Measurements from ENCODE around the gene CGB3.
"Not testable (repeated sequence)": the region's sequence is repeated elsewhere in the genome, so short reads cannot be mapped to it uniquely, and the experiment has no call there.

The CGB3 gene

DNA sequence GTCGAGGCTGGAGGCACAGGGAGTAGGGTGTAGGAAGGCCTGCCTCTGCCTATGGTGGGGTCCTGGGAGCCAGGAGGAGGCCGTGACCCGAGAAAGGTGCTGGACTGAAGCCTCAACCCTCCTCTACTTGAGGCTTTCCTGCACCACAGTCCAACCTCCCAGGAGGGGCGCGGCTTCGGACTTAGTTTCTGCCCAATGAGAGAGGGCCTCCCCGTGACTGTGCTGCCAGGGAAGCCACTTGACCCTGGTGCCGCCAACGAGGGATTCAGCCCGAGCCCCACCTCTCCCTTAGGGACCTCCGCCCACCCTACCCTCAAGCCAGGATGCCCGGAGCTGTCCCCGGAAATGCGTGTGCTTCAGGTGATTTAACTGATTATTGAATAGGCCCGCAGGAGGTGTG, at the start of gene CGB3:
Gene CGB3 (minus strand): TSS at position 101 of the 400 bp plus-strand sequence. CDS start 362 bp downstream, outside the sequence.
- DNase-seq (ENCODE audit: low read depth in 1 of 2, low spot score in 1 of 2), result not testable (repeated sequence)

DNA sequence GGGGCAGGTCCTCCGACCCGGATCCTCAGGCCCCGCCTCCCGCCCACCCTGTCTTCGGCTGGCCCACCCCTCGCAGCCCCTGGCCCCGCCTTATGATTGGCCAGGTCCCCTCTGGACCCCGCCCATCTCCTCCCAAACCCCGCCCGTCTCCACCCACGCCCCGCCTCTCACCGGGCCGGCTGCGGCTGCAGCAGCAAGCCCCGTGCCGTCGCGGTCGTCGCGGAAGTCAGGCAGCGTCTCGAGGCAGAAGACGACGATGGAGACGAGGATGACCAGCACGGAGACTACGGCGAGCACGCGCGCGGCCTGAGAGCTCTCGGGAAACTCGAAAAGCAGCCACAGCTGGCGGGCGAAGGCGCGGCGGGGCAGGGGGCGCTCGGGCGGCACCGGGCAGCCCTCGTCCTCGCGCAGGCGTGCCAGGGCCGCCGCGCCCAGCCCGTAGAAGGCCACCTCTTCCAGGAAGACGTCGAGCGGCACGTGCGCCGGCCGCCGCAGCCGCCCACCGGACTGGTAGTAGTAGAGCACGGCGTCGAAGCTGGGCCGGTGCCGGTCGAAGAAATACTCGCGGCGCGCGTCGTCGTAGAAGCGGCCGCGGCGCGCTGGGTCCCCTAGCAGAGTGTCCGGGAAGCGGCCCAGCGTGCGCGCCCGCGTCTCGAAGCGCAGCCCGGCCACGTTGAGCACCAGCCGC, 47.9 kb upstream of the CGB3 start:
- DNase-seq (ENCODE audit: low read depth in 1 of 2, low spot score in 1 of 2), result no peak

DNA sequence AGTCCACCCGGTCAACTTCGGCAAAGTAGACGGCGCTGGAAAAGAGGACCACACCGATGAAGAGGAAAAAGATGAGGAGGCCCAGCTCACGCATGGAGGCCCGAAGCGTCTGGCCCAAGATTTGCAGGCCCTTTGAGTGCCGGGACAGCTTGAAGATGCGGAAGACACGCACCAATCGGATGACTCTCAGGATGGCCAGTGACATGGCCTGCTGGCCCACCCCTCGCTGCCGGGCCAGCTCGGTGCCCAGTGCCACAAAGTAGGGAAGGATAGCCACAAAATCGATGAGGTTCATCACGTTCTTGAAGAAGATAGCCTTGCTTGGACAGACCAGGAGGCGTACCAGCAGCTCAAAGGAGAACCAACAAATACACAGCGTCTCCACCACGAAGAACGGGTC, 46.3 kb upstream of the CGB3 start:
- DNase-seq (ENCODE audit: low read depth in 1 of 2, low spot score in 1 of 2), result no peak

GRCh38 chr19:49069026-49069425, 44.9 kb upstream of the CGB3 start:
- DNase-seq (ENCODE audit: low read depth in 1 of 2, low spot score in 1 of 2), result no peak

DNA sequence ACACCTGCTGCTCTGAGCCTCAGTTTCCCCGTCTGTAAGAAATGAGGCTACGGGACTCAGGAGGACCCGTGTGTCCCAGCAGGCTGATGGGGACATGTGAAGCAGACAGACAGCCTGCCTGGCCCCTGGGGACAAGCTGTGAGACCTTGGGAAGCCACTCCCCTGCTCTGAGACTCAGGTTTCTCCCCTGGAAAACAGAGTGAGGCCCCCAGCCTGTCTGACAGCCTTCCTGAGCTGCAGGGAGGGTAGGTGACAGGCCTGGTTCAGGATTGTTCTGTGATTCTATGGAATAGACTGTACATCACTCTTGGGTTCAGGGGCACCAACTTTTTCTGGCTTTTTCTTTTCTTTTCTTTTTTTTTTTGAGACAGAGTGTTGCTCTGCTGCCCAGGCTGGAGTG, 43.4 kb upstream of the CGB3 start:
- DNase-seq (ENCODE audit: low read depth in 1 of 2, low spot score in 1 of 2), result no peak

- DNase-seq (ENCODE audit: low read depth in 1 of 2, low spot score in 1 of 2), result no peak
These were observed 41.9 kb upstream of the CGB3 start for GRCh38 chr19:49065905-49066512.

GRCh38 chr19:49064768-49065611, 40.9 kb upstream of the CGB3 start, which contains the start of gene NTF4:
NTF4 (minus strand) TSS chr19:49064818; CDS start chr19:49061997, 2,821 bp downstream.
- no peak for DNase-seq (ENCODE audit: low read depth in 1 of 2, low spot score in 1 of 2)

DNA sequence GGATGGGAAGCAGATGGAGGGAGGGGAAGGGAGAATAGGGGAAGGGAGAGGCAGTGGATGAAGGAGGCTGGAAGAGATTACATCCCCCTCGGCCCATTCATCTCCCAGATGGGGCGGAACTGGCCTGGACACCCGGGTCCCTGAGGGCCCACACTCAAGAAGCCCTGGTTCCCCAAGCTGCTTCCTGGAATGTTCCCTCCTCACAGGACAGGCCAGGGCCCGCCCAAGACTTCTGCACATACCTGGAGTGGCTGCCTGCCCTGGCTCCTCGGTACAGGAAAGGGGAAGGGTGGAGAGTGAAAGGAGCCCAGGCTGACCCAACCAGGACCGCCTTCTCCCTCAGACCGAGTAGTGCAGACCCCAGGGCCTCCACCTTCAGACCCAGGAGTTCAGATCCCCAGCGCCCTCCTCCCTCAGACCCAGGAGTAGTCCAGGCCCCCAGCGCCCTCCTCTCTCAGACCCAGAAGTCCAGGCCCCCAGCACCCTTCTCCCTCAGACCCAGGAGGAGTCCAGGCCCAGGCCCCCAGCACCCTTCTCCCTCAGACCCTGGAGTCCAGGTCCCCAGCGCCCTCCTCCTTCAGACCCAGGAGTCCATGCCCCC, 40.0 kb upstream of the CGB3 start:
- DNase-seq (ENCODE audit: low read depth in 1 of 2, low spot score in 1 of 2), result no peak

- no peak for DNase-seq (ENCODE audit: low read depth in 1 of 2, low spot score in 1 of 2)
These were observed 37.3 kb upstream of the CGB3 start for GRCh38 chr19:49061445-49061844.

DNA sequence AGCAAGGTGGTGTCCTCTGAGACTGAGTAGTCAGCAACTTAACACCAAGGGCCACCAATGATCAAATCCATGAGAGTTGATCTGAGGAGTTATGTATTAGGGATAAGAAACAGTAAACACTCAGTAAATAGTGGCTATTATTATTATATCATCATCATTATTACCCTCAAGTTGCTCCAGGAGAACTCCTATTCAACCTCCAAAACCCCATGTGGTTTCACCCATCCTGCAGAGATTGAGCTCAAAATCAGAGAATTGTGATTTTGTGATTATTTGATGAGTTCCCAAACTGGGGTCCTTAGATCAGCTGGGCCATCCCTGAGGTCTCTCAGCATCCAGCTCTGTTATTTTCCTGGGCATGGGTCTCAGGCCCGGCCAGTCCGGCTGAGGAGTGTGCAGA, 36.9 kb upstream of the CGB3 start:
- no peak for DNase-seq (ENCODE audit: low read depth in 1 of 2, low spot score in 1 of 2)

DNA sequence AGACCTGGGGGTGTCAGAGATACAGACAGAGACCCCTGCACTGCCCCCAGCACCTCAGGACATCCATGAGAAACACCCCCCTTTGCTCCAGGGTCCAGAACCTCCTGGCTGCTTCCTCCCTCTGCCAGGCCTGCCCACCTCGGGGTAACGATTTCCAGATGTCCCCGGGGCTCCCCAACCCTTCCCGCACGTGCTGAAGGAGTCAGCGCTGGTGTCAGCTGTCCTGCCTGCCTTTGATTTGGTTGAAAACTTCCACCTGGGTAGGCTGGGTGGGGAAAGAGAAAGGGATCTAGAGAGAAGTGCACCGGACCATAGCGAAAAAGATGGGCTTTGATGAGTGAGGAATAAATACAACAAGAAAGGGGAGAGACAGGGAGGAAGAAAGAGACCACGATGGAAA, 34.9 kb upstream of the CGB3 start:
- DNase-seq (ENCODE audit: low read depth in 1 of 2, low spot score in 1 of 2), result no peak

GRCh38 chr19:49058562-49058961, 34.4 kb upstream of the CGB3 start:
- no peak for DNase-seq (ENCODE audit: low read depth in 1 of 2, low spot score in 1 of 2)

DNA sequence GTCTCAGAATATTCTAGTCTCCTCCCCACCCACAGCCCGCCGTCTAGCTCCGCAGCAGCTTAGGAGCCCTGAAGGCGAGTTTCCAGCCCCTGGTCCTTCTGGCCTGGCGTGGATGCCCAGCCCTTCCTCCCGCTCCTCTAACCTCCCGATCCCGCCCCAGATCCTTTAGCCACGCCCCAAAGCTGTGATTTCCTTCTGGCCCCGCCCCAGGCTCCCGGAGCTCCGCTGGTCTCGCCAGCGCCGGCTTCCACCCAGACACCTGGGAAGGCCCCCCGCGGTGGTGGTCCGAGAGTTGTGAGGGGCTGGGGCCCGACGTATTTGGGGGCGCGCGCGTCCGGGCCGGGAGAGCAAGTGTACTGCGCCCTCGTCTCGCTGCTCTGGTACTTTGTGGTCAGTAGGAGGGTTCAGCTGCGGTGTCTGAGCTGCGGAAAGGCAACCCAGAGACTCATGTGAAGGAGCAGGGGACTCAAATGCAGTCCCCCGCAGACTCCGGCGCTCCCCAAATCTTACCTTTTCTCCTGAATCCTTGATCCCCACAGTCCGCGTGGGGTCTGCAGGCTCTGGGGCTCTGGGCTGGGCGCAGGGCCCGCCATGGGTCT, 33.6 kb upstream of the CGB3 start, which contains the start of gene CGB7:
Gene CGB7 (minus strand): TSS at position 114 of the 599 bp plus-strand sequence. CDS start 2,374 bp downstream, outside the sequence.
- DNase-seq (ENCODE audit: low read depth in 1 of 2, low spot score in 1 of 2), result peak in 1 of 2 donors; percentile 27

DNA sequence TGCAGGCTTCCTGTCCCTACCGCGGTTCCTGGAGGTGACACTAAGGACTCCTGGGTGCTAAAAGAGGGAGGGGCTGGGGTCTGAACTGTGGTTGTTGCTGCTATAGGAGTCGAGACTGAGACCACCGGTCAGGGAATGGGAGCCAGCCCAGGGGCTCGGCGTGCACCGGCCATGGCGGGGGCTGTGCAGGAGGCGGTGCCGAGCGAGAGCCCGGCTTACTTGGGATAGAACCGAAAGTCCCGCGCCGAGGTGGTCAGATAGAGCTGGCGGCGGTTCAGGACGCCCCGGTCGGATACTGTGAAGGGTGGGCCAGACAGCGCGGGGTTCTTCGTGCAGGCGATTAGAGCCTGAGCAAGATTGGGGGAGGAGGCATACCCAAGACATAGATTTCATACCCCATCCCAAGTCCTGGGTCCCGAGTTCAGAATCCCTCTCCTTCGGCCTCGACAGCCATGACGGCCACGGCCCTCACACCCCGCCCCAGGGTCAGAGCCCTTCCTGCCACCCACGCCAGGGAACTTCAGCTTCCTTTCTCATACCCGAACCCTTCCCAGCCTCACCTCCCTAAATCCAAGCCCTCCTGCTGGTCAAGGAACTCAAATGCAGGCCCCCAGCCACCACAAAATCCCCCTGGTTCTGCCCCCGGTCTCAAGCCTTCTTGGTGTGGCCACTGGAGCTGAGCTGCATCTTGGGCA, 32.9 kb upstream of the CGB3 start:
- not testable (repeated sequence) for DNase-seq (ENCODE audit: low read depth in 1 of 2, low spot score in 1 of 2)

GRCh38 chr19:49056101-49056901, 32.2 kb upstream of the CGB3 start:
- DNase-seq (ENCODE audit: low read depth in 1 of 2, low spot score in 1 of 2), result peak in 1 of 2 donors; percentile 26

GRCh38 chr19:49050376-49051033, 26.4 kb upstream of the CGB3 start:
- DNase-seq (ENCODE audit: low read depth in 1 of 2, low spot score in 1 of 2), result not testable (repeated sequence)

DNA sequence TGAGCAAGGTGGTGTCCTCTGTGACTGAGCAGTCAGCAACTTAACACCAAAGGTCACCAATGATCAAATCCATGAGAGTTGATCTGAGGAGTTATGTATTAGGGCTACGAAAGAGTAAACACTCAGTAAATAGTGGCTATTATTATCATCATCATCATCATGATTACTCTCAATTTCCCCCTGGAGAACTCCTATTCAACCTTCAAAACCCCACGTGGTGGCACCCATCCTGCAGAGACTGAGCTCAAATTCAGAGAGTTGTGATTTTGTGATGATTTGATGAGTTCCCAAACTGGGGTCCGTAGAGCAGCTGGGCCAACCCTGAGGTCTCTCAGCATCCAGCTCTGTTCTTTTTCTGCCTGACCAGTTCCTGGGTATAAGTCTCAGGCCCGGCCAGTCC, 25.7 kb upstream of the CGB3 start:
- not testable (repeated sequence) for DNase-seq (ENCODE audit: low read depth in 1 of 2, low spot score in 1 of 2)

- DNase-seq (ENCODE audit: low read depth in 1 of 2, low spot score in 1 of 2), result not testable (repeated sequence)
These were observed 24.9 kb upstream of the CGB3 start, which contains the start of gene CGB8 for GRCh38 chr19:49049011-49049410. CGB8 (minus strand) TSS chr19:49049111; CDS start chr19:49048739, 372 bp downstream.

DNA sequence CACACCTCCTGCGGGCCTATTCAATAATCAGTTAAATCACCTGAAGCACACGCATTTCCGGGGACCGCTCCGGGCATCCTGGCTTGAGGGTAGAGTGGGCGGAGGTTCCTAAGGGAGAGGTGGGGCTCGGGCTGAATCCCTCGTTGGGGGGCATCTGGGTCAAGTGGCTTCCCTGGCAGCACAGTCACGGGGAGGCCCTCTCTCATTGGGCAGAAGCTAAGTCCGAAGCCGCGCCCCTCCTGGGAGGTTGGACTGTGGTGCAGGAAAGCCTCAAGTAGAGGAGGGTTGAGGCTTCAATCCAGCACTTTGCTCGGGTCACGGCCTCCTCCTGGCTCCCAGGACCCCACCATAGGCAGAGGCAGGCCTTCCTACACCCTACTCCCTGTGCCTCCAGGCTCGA, 19.4 kb upstream of the CGB3 start, which contains the start of gene CGB5:
Gene CGB5 (plus strand): TSS at position 301 of the 400 bp plus-strand sequence. CDS start 362 bp downstream, outside the sequence.
- not testable (repeated sequence) for DNase-seq (ENCODE audit: low read depth in 1 of 2, low spot score in 1 of 2)
